Fibroblast of villous mesenchyme (primary cell): Measurements from ENCODE around the gene METTL2B. TPM values are rescaled to one million over a fixed set of nuclear protein-coding genes. Genes with fewer than 3 reads are reported as not detected.

Experiments used
- DNase-seq: peaks from one replicate; pipeline ENCODE4 v3.0.0-alpha.2; 2010; ENCODE audit warnings: low read depth
- H3K4me3 ChIP-seq: 2 replicates; pipeline ENCODE4 v1.5.1; 2011; ENCODE audit warnings: low read depth, mild to moderate bottlenecking, low read length
- CTCF ChIP-seq: IDR thresholded peaks from 2 replicates; pipeline ENCODE4 v1.5.1; 2012; ENCODE audit warnings: low read depth, mild to moderate bottlenecking, low read length; ENCODE audit not compliant: insufficient read depth
- total RNA-seq: library from RNA; depleted of rRNA; stranded (reverse); fragments of >200 nt; gene quantifications from 2 replicates; pipeline ENCODE4 v1.2.3, GENCODE V29; 2012

The METTL2B gene
- total RNA-seq, 1 donor, result 36.7 TPM

GRCh38 chr7:128435327-128435686 is 41.2 kb upstream of the METTL2B start:
- no peak for DNase-seq
- TF ChIP-seq CTCF, result no peak

GRCh38 chr7:128437426-128438332 is 38.9 kb upstream of the METTL2B start:
- H3K4me3 ChIP-seq, result no peak overlapping the region
- TF ChIP-seq CTCF, result no peak
- no peak for DNase-seq

More at GRCh38 chr7:128435327-128435686, 41.2 kb upstream of the METTL2B start:
- H3K4me3 ChIP-seq, result no peak overlapping the region

GRCh38 chr7:128442356-128442755 is 34.2 kb upstream of the METTL2B start:
- DNase-seq, result no peak
- TF ChIP-seq CTCF, result no peak
- no peak overlapping the region for H3K4me3 ChIP-seq

- DNase-seq, result no peak
- TF ChIP-seq CTCF, result no peak
Measured at GRCh38 chr7:128443831-128444600, 32.5 kb upstream of the METTL2B start.

GRCh38 chr7:128446306-128446705 is 30.2 kb upstream of the METTL2B start:
- TF ChIP-seq CTCF, result no peak
- no peak for DNase-seq
- H3K4me3 ChIP-seq, result no peak overlapping the region

More at GRCh38 chr7:128443831-128444600, 32.5 kb upstream of the METTL2B start:
- H3K4me3 ChIP-seq, result no peak overlapping the region

- TF ChIP-seq CTCF, result no peak
- H3K4me3 ChIP-seq, result no peak overlapping the region
- no peak for DNase-seq
Measured at GRCh38 chr7:128447941-128448564, 28.5 kb upstream of the METTL2B start.
